Myocyte (in vitro differentiated cells): ENCODE measurements around the gene YIPF3. TPM values are rescaled to one million over a fixed set of nuclear protein-coding genes. Genes with fewer than 3 reads are reported as not detected.
"Not testable (repeated sequence)": the region's sequence is repeated elsewhere in the genome, so short reads cannot be mapped to it uniquely, and the experiment has no call there.

Experiments used
- DNase-seq: peaks from one replicate; pipeline ENCODE4 v3.0.0-alpha.2; 2012; ENCODE audit warnings: low read depth
- polyA plus RNA-seq: library from polyadenylated mRNA; unstranded; fragments of >200 nt; gene quantifications from one replicate; pipeline ENCODE4 v1.2.1, GENCODE V29; 2012; ENCODE audit warnings: missing spikeins
- total RNA-seq: library from RNA; depleted of rRNA; stranded (reverse); fragments of >200 nt; gene quantifications from 2 replicates; pipeline ENCODE4 v1.2.3, GENCODE V29; 2014

Gene YIPF3
- total RNA-seq = 199 and 250 TPM in 2 replicates
- polyA plus RNA-seq = 175 TPM

DNA sequence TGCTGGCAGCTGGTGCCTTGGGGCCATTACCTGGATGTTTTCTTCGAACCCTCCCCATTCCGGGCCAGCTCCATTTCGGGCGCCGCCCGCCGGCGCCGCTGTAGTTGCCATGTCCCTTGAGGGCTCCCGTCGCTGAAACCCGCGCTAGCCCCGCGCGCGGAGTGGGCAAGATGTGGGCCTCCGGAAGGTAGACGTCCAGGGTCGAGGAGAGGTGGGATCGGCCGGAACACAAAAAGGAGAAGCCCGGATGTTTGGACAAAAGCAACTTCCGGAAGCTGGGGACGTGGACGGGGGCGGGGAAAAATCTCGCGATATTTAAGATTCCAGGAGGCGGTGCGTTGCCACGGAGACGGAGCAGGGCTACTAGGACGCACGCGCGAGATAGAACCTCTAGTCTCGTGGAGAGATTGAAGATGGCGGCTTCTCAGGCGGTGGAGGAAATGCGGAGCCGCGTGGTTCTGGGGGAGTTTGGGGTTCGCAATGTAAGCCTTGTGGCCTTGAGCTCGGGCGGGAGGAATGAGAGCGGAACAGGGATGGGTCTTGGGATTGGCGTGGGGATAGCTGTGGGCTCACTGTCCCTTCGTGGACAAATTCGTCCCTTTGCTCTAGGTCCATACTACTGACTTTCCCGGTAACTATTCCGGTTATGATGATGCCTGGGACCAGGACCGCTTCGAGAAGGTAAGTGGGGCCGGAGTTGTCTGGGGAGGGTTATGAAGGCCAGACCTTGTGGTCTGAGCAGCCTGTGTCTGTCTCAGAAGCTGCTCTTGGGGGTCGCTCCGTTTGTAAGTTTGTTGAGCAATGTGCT, at the start of gene YIPF3, which contains the start of gene POLR1C:
Gene YIPF3 (minus strand): TSS at position 230 of the 808 bp plus-strand sequence. CDS start 119 bp downstream, at position 111.
Gene POLR1C (plus strand): TSS at position 393 of the 808 bp plus-strand sequence. CDS start 21 bp downstream, at position 414.
- DNase-seq = peak; percentile 99

DNA sequence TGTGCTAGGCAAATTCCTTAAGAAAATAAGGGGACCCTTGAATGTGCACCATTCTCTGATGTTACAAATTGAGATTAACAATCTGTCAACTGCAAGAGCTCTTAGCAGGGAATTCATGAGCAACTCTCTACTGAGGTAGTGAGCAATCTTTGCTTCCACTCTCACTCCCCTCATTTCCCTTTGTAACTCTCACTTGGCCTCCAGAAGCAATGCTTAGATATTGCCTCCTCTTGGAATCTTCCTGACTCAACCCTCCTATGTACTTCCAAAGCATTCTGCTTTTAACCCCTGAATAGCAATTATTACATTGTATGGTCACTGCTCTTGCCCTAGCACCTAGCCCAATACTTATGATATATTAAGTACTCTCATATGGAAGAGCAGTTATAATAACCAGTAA, 42.6 kb upstream of the YIPF3 start:
- no peak for DNase-seq

DNA sequence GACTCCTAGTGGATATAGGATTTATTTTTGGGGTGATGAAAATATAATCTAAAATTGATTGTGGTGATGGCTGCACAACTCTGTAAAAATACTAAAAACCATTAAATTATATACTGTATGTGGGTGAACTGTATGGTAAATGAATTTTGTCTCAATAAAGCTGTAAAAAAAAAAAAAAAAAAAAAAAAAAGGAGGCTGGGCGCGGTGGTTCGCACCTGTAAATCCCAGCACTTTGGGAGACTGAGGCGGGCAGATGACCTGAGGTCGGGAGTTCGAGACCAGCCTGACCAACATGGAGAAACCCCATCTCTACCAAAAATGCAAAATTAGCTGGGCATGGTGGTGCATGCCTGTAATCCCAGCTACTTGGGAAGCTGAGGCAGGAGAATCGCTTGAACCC, 40.9 kb upstream of the YIPF3 start:
- not testable (repeated sequence) for DNase-seq

- peak; percentile 4 for DNase-seq
These were observed 30.5 kb upstream of the YIPF3 start for GRCh38 chr6:43547222-43547621.

GRCh38 chr6:43544461-43544860, 27.7 kb upstream of the YIPF3 start:
- peak; percentile 58 for DNase-seq

DNA sequence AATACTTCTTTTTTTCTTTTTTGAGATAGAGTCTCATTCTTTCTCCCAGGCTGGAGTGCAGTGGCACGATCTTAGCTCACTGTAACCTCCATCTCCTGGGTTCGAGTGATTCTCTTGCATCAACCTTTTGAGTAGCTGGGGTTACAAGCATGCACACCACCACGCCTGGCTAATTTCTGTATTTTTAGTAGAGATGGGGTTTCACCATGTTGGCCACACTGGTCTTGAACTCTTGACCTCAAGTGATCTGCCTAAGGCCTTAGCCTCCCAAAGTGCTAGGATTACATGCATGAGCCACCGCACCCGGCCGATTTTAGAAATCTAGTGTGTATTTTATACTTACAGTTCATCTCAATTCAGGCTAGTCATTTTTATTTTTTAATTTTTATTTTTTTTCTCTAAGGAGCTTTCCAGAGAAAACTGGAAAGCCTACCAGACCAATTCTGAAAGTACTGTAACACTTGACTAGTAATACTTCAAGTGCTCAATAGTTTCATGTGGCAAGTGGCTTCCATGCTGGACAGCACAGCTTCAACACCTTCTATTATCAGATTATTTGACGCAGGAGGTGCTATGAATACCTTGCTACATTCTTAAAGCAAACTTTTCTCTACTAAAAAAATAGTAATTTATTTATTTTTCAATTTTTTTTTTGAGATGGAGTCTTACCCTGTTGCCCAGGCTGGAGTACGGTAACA, 25.2 kb upstream of the YIPF3 start:
- no peak for DNase-seq

DNA sequence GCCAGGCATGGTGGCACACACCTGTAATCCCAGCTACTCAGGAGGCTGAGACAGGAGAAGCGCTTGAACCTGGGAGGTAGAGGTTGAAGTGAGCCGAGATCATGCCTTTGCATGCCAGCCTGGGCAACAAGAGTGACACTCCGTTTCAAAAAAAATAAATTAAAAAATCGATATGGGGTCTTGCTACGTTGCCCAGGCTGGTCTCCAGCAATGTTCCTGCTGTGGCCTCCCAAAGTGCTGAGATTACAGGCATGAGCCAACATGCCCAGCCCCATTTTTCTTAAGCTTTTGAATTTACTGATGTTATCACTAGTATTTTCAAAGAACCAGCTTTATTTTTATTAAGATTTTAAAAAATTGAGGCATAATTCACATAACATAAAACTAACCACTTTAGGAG, 23.8 kb upstream of the YIPF3 start:
- no peak for DNase-seq

GRCh38 chr6:43539409-43539808, 22.7 kb upstream of the YIPF3 start:
- DNase-seq = not testable (repeated sequence)

GRCh38 chr6:43538986-43539385, 22.3 kb upstream of the YIPF3 start:
- DNase-seq = not testable (repeated sequence)

DNA sequence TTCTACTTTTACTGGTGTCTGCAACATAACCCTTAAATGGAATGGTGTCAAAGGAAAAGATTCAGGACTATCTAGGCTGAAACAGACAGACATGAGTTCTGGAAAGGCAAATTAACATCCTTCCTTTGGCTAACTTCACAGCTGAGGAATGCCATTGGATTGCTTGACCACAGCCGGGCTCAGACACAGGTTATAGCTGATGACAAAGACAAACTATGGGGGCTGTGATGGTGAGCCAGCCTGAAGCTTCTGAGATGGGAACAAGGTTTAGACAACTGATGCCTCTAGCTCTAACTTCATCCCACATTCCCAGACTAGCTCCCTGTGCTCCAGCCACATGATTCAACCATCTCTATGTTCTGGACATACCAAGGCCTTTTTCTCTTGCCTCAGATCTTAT, 15.5 kb upstream of the YIPF3 start:
- peak; percentile 38 for DNase-seq

GRCh38 chr6:43524483-43524961, 7.8 kb upstream of the YIPF3 start:
- DNase-seq = no peak

DNA sequence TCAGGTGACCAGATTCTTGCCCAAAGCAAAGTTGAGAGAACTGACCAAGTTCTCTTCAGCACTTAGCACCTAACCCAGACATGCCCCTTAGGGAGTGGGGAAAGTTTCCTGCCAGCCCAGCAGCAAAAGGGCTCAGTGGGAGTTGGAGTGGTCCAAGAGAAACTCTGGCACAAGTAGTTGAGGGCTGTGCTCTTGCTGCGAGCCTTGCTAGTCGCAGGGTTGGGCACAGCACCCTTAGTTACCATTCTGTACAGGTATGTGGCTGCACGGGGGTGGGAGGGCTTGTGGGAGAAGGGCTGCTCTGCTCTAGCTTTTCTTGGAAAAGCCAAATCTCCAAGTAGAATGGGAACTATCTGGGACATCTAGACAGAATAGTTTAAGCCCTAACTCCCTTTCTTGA, 6.6 kb upstream of the YIPF3 start:
- no peak for DNase-seq

- no peak for DNase-seq
These were observed 6.0 kb upstream of the YIPF3 start for GRCh38 chr6:43522547-43523261.

- DNase-seq = no peak
These were observed 5.1 kb upstream of the YIPF3 start for GRCh38 chr6:43521836-43522235.

GRCh38 chr6:43520097-43520496, 3.4 kb upstream of the YIPF3 start:
- DNase-seq = no peak

GRCh38 chr6:43517505-43518357, 1.0 kb upstream of the YIPF3 start:
- DNase-seq = no peak

DNA sequence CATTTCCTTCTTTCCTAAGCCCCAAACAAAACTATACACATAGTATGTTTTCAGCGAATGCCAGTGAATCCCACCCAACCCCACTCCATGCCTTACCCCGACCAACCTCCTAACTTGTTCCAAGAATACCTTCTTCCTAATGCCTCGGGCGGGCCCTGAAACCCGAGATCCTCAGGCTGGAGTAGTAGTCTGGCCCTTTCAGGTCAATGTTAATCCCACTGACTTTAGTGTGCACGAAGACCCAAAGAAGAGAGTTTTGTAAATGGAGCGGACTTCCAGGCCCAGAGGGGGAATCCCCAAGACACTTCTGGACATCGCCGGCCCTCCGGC, 394 bp downstream of the YIPF3 start:
- DNase-seq = no peak

GRCh38 chr6:43515808-43516207, 918 bp downstream of the YIPF3 start:
- no peak for DNase-seq

GRCh38 chr6:43511824-43512415, 4.8 kb downstream of the YIPF3 start:
- no peak for DNase-seq

DNA sequence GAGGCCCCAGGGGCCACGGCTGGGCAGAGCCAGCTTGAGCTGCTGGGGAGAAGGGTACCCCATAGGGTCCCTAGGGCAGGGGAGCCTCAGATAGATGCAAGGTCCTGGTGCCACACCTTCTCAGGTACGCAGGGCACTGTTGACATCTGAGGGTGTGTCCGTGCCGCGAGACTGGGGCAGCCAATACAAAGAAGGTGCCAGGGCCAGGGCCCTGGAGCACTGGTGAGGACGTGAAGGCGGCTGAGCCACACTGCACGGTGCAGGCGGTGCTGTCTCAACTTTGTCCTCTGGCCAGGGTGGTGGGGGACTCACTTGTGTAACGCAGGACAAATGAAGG, 5.9 kb downstream of the YIPF3 start:
- DNase-seq = no peak
